ENCODE data around the gene PRKCA. TPM values are rescaled to one million over a fixed set of nuclear protein-coding genes. Genes with fewer than 3 reads are reported as not detected.

The PRKCA gene
- total RNA-seq, 1 experiment from 2014 or later, result 22.6 TPM

- no peak overlapping the region for H2AFZ ChIP-seq (ENCODE audit: low read length)
- TF ChIP-seq EZH2 (IDR thresholded peaks at IDR 0.05; ENCODE audit: low read length, unreplicated experiment), result no peak
- TF ChIP-seq CTCF (conservative IDR thresholded peaks at IDR 0.05; ENCODE audit: low read depth, low read length), result no peak
- TF ChIP-seq EZH2phosphoT487 (IDR thresholded peaks at IDR 0.05; ENCODE audit: borderline replicate concordance, low read length), result no peak
- no peak for DNase-seq
- no peak for ATAC-seq
- ChIA-PET CTCF (no interaction called here), POLR2A (ENCODE audit: unreplicated experiment) (no interaction called here)
- H3K27ac ChIP-seq (ENCODE audit: low read length), result no peak overlapping the region
- H4K20me1 ChIP-seq (ENCODE audit: low read length), result no peaks in the 10 kb centered on the region
- no peaks in the 10 kb centered on the region for H3K27me3 ChIP-seq (ENCODE audit: low read length)
- peaks cover 45% of the 10 kb centered on the region for H3K4me1 ChIP-seq (ENCODE audit: insufficient read depth, low read length)
- no TSS peak for BruUV-seq (replicated peaks)
- intact Hi-C loops (cut with micrococcal nuclease), result loop anchor here (5.0 kb wide), 2 partner anchors 192 to 237 kb away; no protein-coding TSS in a partner anchor
- H3K4me2 ChIP-seq (ENCODE audit: low read length), result peak overlapping the region; percentile 26
- no peak overlapping the region for H3K9ac ChIP-seq (ENCODE audit: low read length)
- H3F3A ChIP-seq (ENCODE audit: low read length, unreplicated experiment), result peaks cover 15% of the 10 kb centered on the region
- H3K36me3 ChIP-seq (ENCODE audit: low read depth, low read length), result no peaks in the 10 kb centered on the region
- H3K9me3 ChIP-seq (ENCODE audit: low read length), result no peaks in the 10 kb centered on the region
- H3K4me3 ChIP-seq (ENCODE audit: low read length), result no peak overlapping the region
- H3K9me2 ChIP-seq (replicated peaks; ENCODE audit: low read length), result no peaks in the 10 kb centered on the region
- H3K79me2 ChIP-seq (ENCODE audit: low read length), result no peaks in the 10 kb centered on the region
These were observed 32.3 kb upstream of the PRKCA start for GRCh38 chr17:66270106-66270505.

- ChIA-PET POLR2A (ENCODE audit: unreplicated experiment) (no interaction called here), CTCF (no interaction called here)
- H3K79me2 ChIP-seq (ENCODE audit: low read length), result no peaks in the 10 kb centered on the region
- ATAC-seq (no peak), DNase-seq (no peak)
- H3K27ac ChIP-seq (ENCODE audit: low read length), result peak overlapping the region; percentile 94
- intact Hi-C loops (cut with micrococcal nuclease), result loop anchor here (5.0 kb wide), 2 partner anchors 191 to 236 kb away; no protein-coding TSS in a partner anchor
- H3K4me2 ChIP-seq (ENCODE audit: low read length), result no peak overlapping the region
- H3K9me3 ChIP-seq (ENCODE audit: low read length), result no peaks in the 10 kb centered on the region
- no peaks in the 10 kb centered on the region for H3K9me2 ChIP-seq (replicated peaks; ENCODE audit: low read length)
- H2AFZ ChIP-seq (ENCODE audit: low read length), result no peak overlapping the region
- H3K27me3 ChIP-seq (ENCODE audit: low read length), result no peaks in the 10 kb centered on the region
- peaks cover 20% of the 10 kb centered on the region for H3F3A ChIP-seq (ENCODE audit: low read length, unreplicated experiment)
- no peaks in the 10 kb centered on the region for H4K20me1 ChIP-seq (ENCODE audit: low read length)
- TF ChIP-seq CTCF (conservative IDR thresholded peaks at IDR 0.05; ENCODE audit: low read depth, low read length) (no peak), EZH2phosphoT487 (IDR thresholded peaks at IDR 0.05; ENCODE audit: borderline replicate concordance, low read length) (no peak), EZH2 (IDR thresholded peaks at IDR 0.05; ENCODE audit: low read length, unreplicated experiment) (no peak)
- H3K36me3 ChIP-seq (ENCODE audit: low read depth, low read length), result no peaks in the 10 kb centered on the region
- H3K4me3 ChIP-seq (ENCODE audit: low read length), result no peak overlapping the region
- H3K4me1 ChIP-seq (ENCODE audit: insufficient read depth, low read length), result peaks cover 56% of the 10 kb centered on the region
- no peak overlapping the region for H3K9ac ChIP-seq (ENCODE audit: low read length)
- BruUV-seq (replicated peaks), result no TSS peak
These were observed 30.9 kb upstream of the PRKCA start for GRCh38 chr17:66271512-66271911.

GRCh38 chr17:66272811-66273585 lies 29.4 kb upstream of the PRKCA start:
- TF ChIP-seq CTCF (conservative IDR thresholded peaks at IDR 0.05; ENCODE audit: low read depth, low read length), result no peak
- TF ChIP-seq EZH2phosphoT487 (IDR thresholded peaks at IDR 0.05; ENCODE audit: borderline replicate concordance, low read length), result no peak
- TF ChIP-seq EZH2 (IDR thresholded peaks at IDR 0.05; ENCODE audit: low read length, unreplicated experiment), result no peak
- peak; percentile 39 for ATAC-seq
- DNase-seq, result peak; percentile 96
- no peaks in the 10 kb centered on the region for H3K79me2 ChIP-seq (ENCODE audit: low read length)
- H3K4me3 ChIP-seq (ENCODE audit: low read length), result peak overlapping the region; percentile 56
- H4K20me1 ChIP-seq (ENCODE audit: low read length), result no peaks in the 10 kb centered on the region
- POLR2A ChIA-PET (ENCODE audit: unreplicated experiment), result interaction anchor here (0.6 kb wide), 6 partner anchors 31 to 1673 kb away, joined by 3 to 10 read pairs (median 4); no protein-coding TSS in a partner anchor
- peak overlapping the region; percentile 94 for H3K27ac ChIP-seq (ENCODE audit: low read length)
- H2AFZ ChIP-seq (ENCODE audit: low read length), result peak overlapping the region; percentile 37
- intact Hi-C loops (cut with micrococcal nuclease), result loop anchor here (1.0 to 5.0 kb wide), 4 partner anchors 30 to 250 kb away; partner anchors contain the start of gene PRKCA
- H3K27me3 ChIP-seq (ENCODE audit: low read length), result no peaks in the 10 kb centered on the region
- BruUV-seq (replicated peaks), result no TSS peak
- CTCF ChIA-PET, result interaction anchor here (0.6 kb wide), 3 partner anchors 210 to 1288 kb away, joined by 3 to 4 read pairs (median 3); no protein-coding TSS in a partner anchor
- no peaks in the 10 kb centered on the region for H3K36me3 ChIP-seq (ENCODE audit: low read depth, low read length)
- H3K9ac ChIP-seq (ENCODE audit: low read length), result peak overlapping the region; percentile 74
- peaks cover 63% of the 10 kb centered on the region for H3K4me1 ChIP-seq (ENCODE audit: insufficient read depth, low read length)
- H3K9me3 ChIP-seq (ENCODE audit: low read length), result no peaks in the 10 kb centered on the region
- peak overlapping the region; percentile 81 for H3K4me2 ChIP-seq (ENCODE audit: low read length)
- peaks cover 20% of the 10 kb centered on the region for H3F3A ChIP-seq (ENCODE audit: low read length, unreplicated experiment)
- H3K9me2 ChIP-seq (replicated peaks; ENCODE audit: low read length), result no peaks in the 10 kb centered on the region
